IPS-18c (cell line): ENCODE measurements around the gene TRIM8.

Source experiments
- H3K4me3 ChIP-seq: 2 replicates; pipeline ENCODE4 v1.7.0; 2013; ENCODE audit warnings: low read depth, mild to moderate bottlenecking, low read length, moderate library complexity; ENCODE audit not compliant: insufficient read depth
- H3K9me3 ChIP-seq: one replicate; pipeline ENCODE4 v1.6.1; 2013; ENCODE audit warnings: mild to moderate bottlenecking, low read length, moderate library complexity; ENCODE audit not compliant: control insufficient read depth, insufficient read depth

The TRIM8 gene, protein sequence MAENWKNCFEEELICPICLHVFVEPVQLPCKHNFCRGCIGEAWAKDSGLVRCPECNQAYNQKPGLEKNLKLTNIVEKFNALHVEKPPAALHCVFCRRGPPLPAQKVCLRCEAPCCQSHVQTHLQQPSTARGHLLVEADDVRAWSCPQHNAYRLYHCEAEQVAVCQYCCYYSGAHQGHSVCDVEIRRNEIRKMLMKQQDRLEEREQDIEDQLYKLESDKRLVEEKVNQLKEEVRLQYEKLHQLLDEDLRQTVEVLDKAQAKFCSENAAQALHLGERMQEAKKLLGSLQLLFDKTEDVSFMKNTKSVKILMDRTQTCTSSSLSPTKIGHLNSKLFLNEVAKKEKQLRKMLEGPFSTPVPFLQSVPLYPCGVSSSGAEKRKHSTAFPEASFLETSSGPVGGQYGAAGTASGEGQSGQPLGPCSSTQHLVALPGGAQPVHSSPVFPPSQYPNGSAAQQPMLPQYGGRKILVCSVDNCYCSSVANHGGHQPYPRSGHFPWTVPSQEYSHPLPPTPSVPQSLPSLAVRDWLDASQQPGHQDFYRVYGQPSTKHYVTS

GRCh38 chr10:102644066-102644645 is at the start of gene TRIM8:
Gene TRIM8, plus strand, starts transcription at chr10:102644479. Its CDS starts 139 bp downstream, at chr10:102644618.
- no peaks in the 10 kb centered on the region for H3K9me3 ChIP-seq

DNA sequence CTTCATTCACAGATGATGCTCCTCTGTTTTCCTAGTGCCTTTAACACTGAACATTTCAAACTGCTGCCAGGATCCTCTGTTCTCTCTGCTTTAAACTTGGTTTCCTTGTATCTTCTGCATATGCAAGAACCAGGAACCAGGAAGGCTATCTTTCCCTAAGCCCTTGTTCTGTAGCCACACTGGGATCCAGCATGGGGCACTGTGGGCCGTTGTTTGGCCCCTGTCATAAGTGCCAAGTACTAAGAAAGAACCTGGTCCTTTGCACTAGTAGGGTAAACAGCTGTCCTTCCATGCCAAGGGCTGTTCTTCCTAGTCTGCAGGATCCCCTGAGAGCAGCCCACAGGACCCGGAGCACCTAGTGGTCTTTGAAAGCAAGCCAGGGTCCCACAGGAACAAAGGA is 49.0 kb upstream of the TRIM8 start:
- Histone ChIP-seq H3K9me3 (no peaks in the 10 kb centered on the region), H3K4me3 (no peak overlapping the region)

More at GRCh38 chr10:102644066-102644645, at the start of gene TRIM8:
- H3K4me3 ChIP-seq, result peak within 1 kb of the TSS; percentile 89

GRCh38 chr10:102595897-102596296 is 48.4 kb upstream of the TRIM8 start:
- H3K4me3 ChIP-seq, result no peak overlapping the region

DNA sequence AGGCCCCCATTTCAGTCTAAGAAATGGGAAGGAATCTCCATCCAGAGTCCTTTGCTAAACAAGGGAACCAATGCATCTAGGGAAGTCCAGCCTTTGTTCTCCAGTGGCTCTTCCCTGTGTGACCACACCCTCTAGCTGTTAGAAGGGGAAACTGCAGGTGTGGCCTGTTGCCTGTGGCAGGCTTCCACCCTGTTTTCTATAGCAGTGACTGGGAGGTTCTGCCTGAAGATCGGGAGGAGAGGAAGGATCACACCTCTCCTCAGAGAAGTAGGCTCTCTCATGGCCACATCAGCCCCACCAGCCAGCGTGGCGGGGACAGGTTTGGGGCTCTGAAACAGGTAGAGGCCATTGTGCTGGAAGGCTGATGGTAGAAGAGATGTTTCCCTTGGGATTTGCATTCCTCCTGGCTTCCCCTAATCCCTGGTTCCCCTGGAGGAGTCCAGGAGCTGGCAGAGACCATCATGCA is 47.7 kb upstream of the TRIM8 start:
- peaks cover 2% of the 10 kb centered on the region for H3K9me3 ChIP-seq
- H3K4me3 ChIP-seq, result no peak overlapping the region

More at GRCh38 chr10:102595897-102596296, 48.4 kb upstream of the TRIM8 start:
- no peaks in the 10 kb centered on the region for H3K9me3 ChIP-seq

DNA sequence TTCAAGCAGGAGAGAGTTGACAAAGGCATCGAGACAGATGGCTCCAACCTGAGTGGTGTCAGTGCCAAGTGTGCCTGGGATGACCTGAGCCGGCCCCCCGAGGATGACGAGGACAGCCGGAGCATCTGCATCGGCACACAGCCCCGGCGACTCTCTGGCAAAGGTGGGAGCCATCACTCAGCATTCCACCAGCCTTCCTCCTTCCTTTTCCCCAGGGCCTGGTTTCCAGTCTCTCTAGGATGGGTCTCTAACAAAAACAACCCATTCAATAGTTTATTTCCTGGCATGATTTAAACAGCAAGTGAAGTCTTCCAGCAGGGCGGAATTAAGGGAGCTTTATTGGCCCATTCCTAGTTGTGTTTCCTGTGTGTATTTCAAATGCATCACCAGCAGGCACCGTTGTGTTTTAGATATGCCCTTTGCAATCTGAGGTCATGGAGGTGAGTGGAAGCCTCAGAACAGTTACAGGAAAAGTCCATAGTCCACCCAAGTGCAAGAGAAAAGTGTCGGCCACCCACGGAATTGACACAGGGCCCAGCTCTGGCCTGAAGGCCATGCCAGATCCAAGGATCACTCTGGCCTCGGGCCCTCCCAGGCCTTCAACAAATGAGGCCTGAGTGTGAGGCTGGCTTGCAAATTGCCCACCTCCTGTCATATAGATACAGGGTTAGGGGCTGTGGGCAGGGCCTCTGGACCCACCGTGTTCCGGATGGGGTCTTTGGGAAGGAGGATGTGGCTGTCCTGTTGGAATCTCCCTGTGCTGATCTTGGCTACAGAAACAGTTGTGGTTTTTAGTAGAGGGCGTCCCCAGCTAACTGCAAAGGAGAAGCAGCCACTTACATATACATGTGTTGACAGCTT is 46.9 kb upstream of the TRIM8 start:
- Histone ChIP-seq H3K9me3 (peaks cover 2% of the 10 kb centered on the region), H3K4me3 (no peak overlapping the region)

DNA sequence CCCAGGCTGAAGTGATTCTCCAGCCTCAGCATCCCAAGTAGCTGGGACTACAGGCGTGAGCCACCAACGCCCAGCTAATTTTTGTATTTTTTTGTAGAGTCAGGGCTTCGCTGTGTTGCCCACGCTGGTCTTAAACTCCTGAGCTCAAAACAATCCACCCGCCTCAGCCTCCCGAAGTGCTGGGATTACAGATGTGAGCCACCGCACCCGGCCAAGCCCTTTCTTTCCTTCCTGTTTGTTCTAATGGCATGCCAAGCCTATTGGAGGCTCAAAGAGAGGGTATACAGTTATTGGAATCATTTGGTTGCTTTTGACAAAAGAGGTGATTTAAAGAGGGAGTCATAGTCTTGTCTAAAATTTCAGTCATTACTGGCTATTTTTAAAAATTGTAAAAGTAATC is 46.0 kb upstream of the TRIM8 start:
- H3K9me3 ChIP-seq, result peaks cover 2% of the 10 kb centered on the region
- H3K4me3 ChIP-seq, result no peak overlapping the region

- Histone ChIP-seq H3K9me3 (peaks cover 2% of the 10 kb centered on the region), H3K4me3 (no peak overlapping the region)
Observed at GRCh38 chr10:102599565-102600327, 44.5 kb upstream of the TRIM8 start.

- H3K9me3 ChIP-seq, result peaks cover 2% of the 10 kb centered on the region
- no peak overlapping the region for H3K4me3 ChIP-seq
Observed at GRCh38 chr10:102600816-102601215, 43.5 kb upstream of the TRIM8 start.

DNA sequence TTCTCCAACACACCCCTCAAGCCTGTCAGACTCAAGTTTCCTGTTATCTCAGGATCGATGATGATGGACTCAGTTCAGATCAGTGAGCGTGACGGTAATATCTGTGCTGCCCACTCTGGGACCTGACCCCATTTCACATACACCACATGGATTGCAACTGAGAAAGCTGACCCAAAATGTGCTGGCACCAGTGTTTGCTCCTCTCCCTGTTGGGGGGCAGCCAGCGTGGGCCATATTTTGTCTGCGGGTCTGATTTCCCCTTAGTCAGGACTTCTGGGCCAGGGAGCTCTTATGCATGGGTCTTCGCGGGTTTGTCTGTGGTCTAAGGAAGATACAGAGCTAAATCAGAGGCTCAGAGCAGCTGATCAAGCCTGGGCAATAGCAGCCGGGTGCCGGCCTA is 42.6 kb upstream of the TRIM8 start:
- Histone ChIP-seq H3K4me3 (no peak overlapping the region), H3K9me3 (peaks cover 2% of the 10 kb centered on the region)

- H3K9me3 ChIP-seq, result peaks cover 2% of the 10 kb centered on the region
- no peak overlapping the region for H3K4me3 ChIP-seq
Observed at GRCh38 chr10:102602272-102603045, 41.8 kb upstream of the TRIM8 start.

- Histone ChIP-seq H3K4me3 (no peak overlapping the region), H3K9me3 (peaks cover 4% of the 10 kb centered on the region)
Observed at GRCh38 chr10:102603946-102604345, 40.3 kb upstream of the TRIM8 start.

GRCh38 chr10:102604439-102604841 is 39.8 kb upstream of the TRIM8 start:
- H3K4me3 ChIP-seq, result no peak overlapping the region
- H3K9me3 ChIP-seq, result peaks cover 4% of the 10 kb centered on the region

DNA sequence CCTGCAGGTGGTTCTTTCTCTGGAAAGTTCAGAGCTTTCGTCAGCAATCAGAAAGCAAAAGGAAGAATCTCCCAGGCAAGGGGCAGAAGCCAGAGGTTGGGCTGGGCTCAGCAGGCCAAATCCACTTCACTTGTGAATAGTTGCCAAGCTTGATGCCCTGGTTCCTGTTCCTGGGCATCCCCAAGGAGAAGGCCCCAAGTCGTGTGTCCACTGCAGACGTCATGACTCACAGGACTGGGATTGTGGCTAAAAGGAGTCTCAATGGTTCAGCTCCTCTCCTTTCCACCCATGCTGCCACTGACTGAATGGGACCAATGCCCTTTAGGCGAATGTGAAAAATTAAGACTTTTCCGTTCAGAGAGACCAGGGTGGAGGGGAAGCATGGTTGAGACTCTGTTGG is 38.6 kb upstream of the TRIM8 start:
- H3K9me3 ChIP-seq, result peaks cover 4% of the 10 kb centered on the region
- no peak overlapping the region for H3K4me3 ChIP-seq

- Histone ChIP-seq H3K4me3 (no peak overlapping the region), H3K9me3 (peaks cover 2% of the 10 kb centered on the region)
Observed at GRCh38 chr10:102608487-102608886, 35.8 kb upstream of the TRIM8 start.

- Histone ChIP-seq H3K9me3 (peaks cover 2% of the 10 kb centered on the region), H3K4me3 (no peak overlapping the region)
Observed at GRCh38 chr10:102610441-102610887, 33.8 kb upstream of the TRIM8 start.

GRCh38 chr10:102611514-102612087 is 32.7 kb upstream of the TRIM8 start:
- no peak overlapping the region for H3K4me3 ChIP-seq
- peaks cover 2% of the 10 kb centered on the region for H3K9me3 ChIP-seq
